B cell (primary cell): ENCODE results near the gene NCKAP1. TPM values are rescaled to one million over a fixed set of nuclear protein-coding genes. Genes with fewer than 3 reads are reported as not detected.

Experiments
- ATAC-seq: fragments of 200-7000 bp; cut with Tn5 transposase; one replicate; pipeline ENCODE4 v1.10.0; 2021; ENCODE audit warnings: low read depth, mild to moderate bottlenecking, moderate number of reproducible peaks, moderate library complexity
- CTCF ChIA-PET: fragments of 350-600 bp; sonication (Branson Sonifier 250); formaldehyde crosslinking; loops from one replicate; lab custom pipeline; 2021; ENCODE audit warnings: antibody characterized with exemption, inconsistent platforms; lab: Charles Lee
- POLR2A ChIA-PET: fragments of 350-600 bp; sonication (Branson Sonifier 250); formaldehyde crosslinking; loops from one replicate; lab custom pipeline; 2021; ENCODE audit warnings: antibody characterized with exemption; lab: Charles Lee
- DNase-seq: peaks from one replicate; pipeline ENCODE4 v3.0.0; 2013
- H2AFZ ChIP-seq: 2 replicates; pipeline ENCODE4 v1.6.1; 2012; ENCODE audit warnings: mild to moderate bottlenecking, low read depth, low read length; ENCODE audit not compliant: insufficient read depth, poor library complexity, severe bottlenecking
- H3K27ac ChIP-seq, 2 donors: 1 replicate in 1 of 2; 2 replicates in 1 of 2; pipeline ENCODE4 v1.5.1; 2012 to 2013; ENCODE audit warnings: low read length in 2 of 2, mild to moderate bottlenecking in 2 of 2, moderate library complexity in 1 of 2
- H3K27me3 ChIP-seq, 4 experiments: fragments of 200-600 bp in 1 of 4; sonication (generic) in 1 of 4; replicated peaks in 1 of 4; 1 replicate in 2 of 4; 2 replicates in 2 of 4; pipeline versions ENCODE4 v1.6.1 to v1.7.0; 2013 to 2016; ENCODE audit warnings: low read length in 3 of 4, mild to moderate bottlenecking in 2 of 4, mixed read lengths in 1 of 4, moderate library complexity in 1 of 4; ENCODE audit not compliant: insufficient read depth in 4 of 4, control insufficient read depth in 3 of 4; ENCODE audit errors: control extremely low read depth in 1 of 4
- H3K36me3 ChIP-seq, 2 experiments: replicated peaks in 1 of 2; 1 replicate in 1 of 2; 2 replicates in 1 of 2; pipeline versions ENCODE4 v1.6.1 to v1.7.1; 2013; ENCODE audit warnings: low read length in 1 of 2; ENCODE audit not compliant: insufficient read depth in 2 of 2, control insufficient read depth in 1 of 2; ENCODE audit errors: control extremely low read depth in 1 of 2, extremely low read depth in 1 of 2
- H3K4me1 ChIP-seq, 2 donors: fragments of 200-600 bp in 1 of 2; sonication (generic) in 1 of 2; 1 replicate in 1 of 2; 2 replicates in 1 of 2; pipeline versions ENCODE4 v1.5.1 to v1.6.1; 2013 to 2017; ENCODE audit warnings: low read length in 2 of 2; ENCODE audit not compliant: control insufficient read depth in 2 of 2, insufficient read depth in 2 of 2
- H3K4me2 ChIP-seq: replicated peaks from 2 replicates; pipeline ENCODE3; 2012; ENCODE audit warnings: mild to moderate bottlenecking, low read depth, low read length; ENCODE audit not compliant: poor library complexity, severe bottlenecking
- H3K4me3 ChIP-seq, 5 experiments: fragments of 200-600 bp in 1 of 5; sonication (generic) in 1 of 5; 1 replicate in 3 of 5; 2 replicates in 2 of 5; pipeline versions ENCODE4 v1.5.1 to v1.7.0; 2011 to 2016; ENCODE audit warnings: low read length in 4 of 5, mild to moderate bottlenecking in 4 of 5, low read depth in 2 of 5, control low read depth in 1 of 5, moderate library complexity in 1 of 5; ENCODE audit not compliant: insufficient read depth in 1 of 5; ENCODE audit errors: control extremely low read depth in 1 of 5, extremely low read depth in 1 of 5
- H3K79me2 ChIP-seq: fragments of 200-600 bp; sonication (generic); one replicate; pipeline ENCODE4 v1.6.0; 2016; ENCODE audit warnings: low read length; ENCODE audit not compliant: control insufficient read depth, insufficient read depth
- H3K9ac ChIP-seq: fragments of 200-600 bp; sonication (generic); 2 replicates; pipeline ENCODE4 v1.6.1; 2017; ENCODE audit warnings: mild to moderate bottlenecking, low read length, moderate library complexity
- H3K9me3 ChIP-seq, 3 donors: one replicate each; pipeline versions ENCODE4 v1.6.1 to v1.7.1; 2013; ENCODE audit warnings: low read length in 2 of 3; ENCODE audit not compliant: control insufficient read depth in 2 of 3, insufficient read depth in 1 of 3; ENCODE audit errors: control extremely low read depth in 1 of 3
- H4K20me1 ChIP-seq: 2 replicates; pipeline ENCODE4 v1.6.0; 2012; ENCODE audit warnings: mild to moderate bottlenecking, low read length; ENCODE audit not compliant: insufficient read depth, control insufficient read depth, poor library complexity, severe bottlenecking
- H3K27ac Mint-ChIP-seq: one replicate; pipeline ENCODE4 v1.8.0; 2021; ENCODE audit warnings: mixed read lengths
- H3K27me3 Mint-ChIP-seq: one replicate; pipeline ENCODE4 v1.8.0; 2021; ENCODE audit warnings: mixed read lengths
- H3K4me1 Mint-ChIP-seq: one replicate; pipeline ENCODE4 v1.8.0; 2021; ENCODE audit warnings: mixed read lengths
- H3K4me3 Mint-ChIP-seq: one replicate; pipeline ENCODE4 v1.8.0; 2021; ENCODE audit warnings: mixed read lengths
- H3K9me3 Mint-ChIP-seq: one replicate; pipeline ENCODE4 v1.8.0; 2022; ENCODE audit warnings: mixed read lengths; ENCODE audit not compliant: insufficient read depth
- CTCF ChIP-seq: fragments of 200-600 bp; IDR thresholded peaks from one replicate; pipeline ENCODE4 v1.8.0; 2022; ENCODE audit warnings: antibody characterized with exemption, mild to moderate bottlenecking
- EZH2 ChIP-seq: IDR thresholded peaks from 2 replicates; pipeline ENCODE4 v1.6.1; 2012; ENCODE audit warnings: borderline replicate concordance, low read depth, mild to moderate bottlenecking, moderate library complexity, low read length; ENCODE audit not compliant: insufficient read depth, poor library complexity, severe bottlenecking
- WGBS: methylation state at CpG from one replicate; pipeline ENCODE4 v1.1.5; 2013; ENCODE audit warnings: missing lambda C conversion rate; ENCODE audit not compliant: insufficient coverage; 5-methylcytosine and 5-hydroxymethylcytosine counted together
- intact Hi-C: fragments of 100-400 bp; cut with micrococcal nuclease; formaldehyde crosslinking; loops from one replicate; pipeline ENCODE4 v1.10.0; 2022
- polyA plus RNA-seq: library from polyadenylated mRNA; depleted of rRNA; stranded (reverse); fragments of >200 nt; gene quantifications from 2 replicates; pipeline ENCODE4 v1.2.3, GENCODE V29; 2012
- total RNA-seq, 2 donors: library from RNA; stranded (reverse); fragments of 120-200 nt in 1 of 2; gene quantifications; 1 replicate in 1 of 2; 2 replicates in 1 of 2; pipeline versions ENCODE4 v1.2.3 to v1.2.4, GENCODE V29; 2013 to 2022

Gene NCKAP1
- total and polyA plus RNA-seq, 2 donors (not counting 1 experiment from before 2014, with no cell fraction given), result 0.05 TPM; not detected in 1

- no peaks in the 10 kb centered on the region for H3K9me3 Mint-ChIP-seq
- Histone ChIP-seq H3K27ac (no peak overlapping the region), H3K4me2 (no peak overlapping the region), H3K79me2 (no peaks in the 10 kb centered on the region), H3K4me1 (no peaks in the 10 kb centered on the region), H3K4me3 (no peak overlapping the region), H3K9ac (no peak overlapping the region), H4K20me1 (no peaks in the 10 kb centered on the region), H2AFZ (no peak overlapping the region), H3K27me3 (peaks cover 0 to 2% (median 0%) of the 10 kb centered on the region in 4 experiments), H3K36me3 (no peaks in the 10 kb centered on the region), H3K9me3 (no peaks in the 10 kb centered on the region)
- ChIA-PET CTCF (no interaction called here), POLR2A (no interaction called here)
- DNase-seq (no peak), ATAC-seq (no peak)
- peaks cover 3% of the 10 kb centered on the region for H3K27me3 Mint-ChIP-seq
- no CpG with 5 or more reads among the region's 2 CpGs for WGBS
- no peaks in the 10 kb centered on the region for H3K4me1 Mint-ChIP-seq
- H3K4me3 Mint-ChIP-seq, result no peak overlapping the region
- intact Hi-C loops, result no loop called here
- no peak overlapping the region for H3K27ac Mint-ChIP-seq
- no peak for TF ChIP-seq EZH2
These were observed 97.0 kb downstream of the NCKAP1 start for GRCh38 chr2:182941121-182941722.

- CTCF ChIA-PET, result no interaction called here
- no peak overlapping the region for H3K4me2 ChIP-seq
These were observed 100.4 kb downstream of the NCKAP1 start for GRCh38 chr2:182937870-182938269.

More at GRCh38 chr2:182937870-182938269, 100.4 kb downstream of the NCKAP1 start:
- no peaks in the 10 kb centered on the region for H4K20me1 ChIP-seq
- 100% methylated on average over 1 of the region's 3 CpGs for WGBS
- no peaks in the 10 kb centered on the region for H3K9me3 Mint-ChIP-seq
- no peaks in the 10 kb centered on the region for H3K79me2 ChIP-seq
- POLR2A ChIA-PET, result no interaction called here
- peaks cover 3% of the 10 kb centered on the region for H3K27me3 Mint-ChIP-seq
- no peak for DNase-seq
- H3K4me1 Mint-ChIP-seq, result no peaks in the 10 kb centered on the region
- H3K27me3 ChIP-seq, result no peaks in the 10 kb centered on the region
- H3K27ac Mint-ChIP-seq, result no peak overlapping the region
- no peak overlapping the region for H3K27ac ChIP-seq
- TF ChIP-seq CTCF (no peak), EZH2 (no peak)
- H3K9me3 ChIP-seq, result no peaks in the 10 kb centered on the region
- H3K36me3 ChIP-seq, result no peaks in the 10 kb centered on the region
- intact Hi-C loops, result no loop called here
- no peaks in the 10 kb centered on the region for H3K4me1 ChIP-seq
- H3K4me3 Mint-ChIP-seq, result no peak overlapping the region
- H2AFZ ChIP-seq, result no peak overlapping the region
- H3K4me3 ChIP-seq, result no peak overlapping the region
- no peak for ATAC-seq
- H3K9ac ChIP-seq, result no peak overlapping the region
